Measurements from ENCODE around the gene MYOZ3.

DNA sequence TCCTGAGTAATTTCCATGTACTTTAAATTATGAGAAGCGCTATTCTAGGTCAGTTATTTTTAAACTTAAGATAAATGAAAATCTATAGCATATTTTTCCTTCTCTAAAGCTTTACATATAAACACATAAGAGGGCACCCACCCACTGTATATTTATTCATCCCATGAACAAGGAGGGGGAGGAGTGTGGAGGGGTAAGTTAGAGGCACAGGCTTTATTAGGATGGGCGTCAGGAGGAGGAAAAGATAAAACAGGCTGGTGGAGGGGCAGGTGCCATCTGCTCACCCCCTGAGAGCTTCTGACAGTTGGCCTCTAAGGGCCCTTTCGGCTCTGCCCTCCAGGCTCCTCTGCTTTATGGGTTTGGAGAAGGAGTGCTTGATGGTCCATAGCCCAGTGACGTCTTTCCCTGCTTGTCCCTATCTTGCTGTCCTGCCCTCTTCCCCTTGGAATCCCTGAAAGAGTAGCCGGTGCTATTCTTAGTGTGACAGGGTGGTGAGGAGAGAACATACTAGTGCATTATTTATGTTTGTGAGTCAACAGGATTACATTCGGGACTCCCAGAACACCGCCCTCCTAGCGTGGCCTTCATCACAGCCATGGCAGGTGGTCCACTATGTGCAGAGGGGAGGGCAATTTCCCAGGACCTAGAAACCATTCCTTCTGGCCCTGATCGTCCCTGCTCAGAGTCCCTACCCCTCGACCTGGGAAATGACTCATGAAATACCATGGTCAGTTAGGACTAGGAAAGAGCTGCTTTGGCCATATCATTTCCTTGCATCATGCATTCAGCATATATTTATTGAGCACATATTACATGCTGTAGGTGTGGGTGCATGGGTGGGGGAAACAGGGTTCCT lies 28.5 kb upstream of the MYOZ3 start:
- TF ChIP-seq, protein P1, sequence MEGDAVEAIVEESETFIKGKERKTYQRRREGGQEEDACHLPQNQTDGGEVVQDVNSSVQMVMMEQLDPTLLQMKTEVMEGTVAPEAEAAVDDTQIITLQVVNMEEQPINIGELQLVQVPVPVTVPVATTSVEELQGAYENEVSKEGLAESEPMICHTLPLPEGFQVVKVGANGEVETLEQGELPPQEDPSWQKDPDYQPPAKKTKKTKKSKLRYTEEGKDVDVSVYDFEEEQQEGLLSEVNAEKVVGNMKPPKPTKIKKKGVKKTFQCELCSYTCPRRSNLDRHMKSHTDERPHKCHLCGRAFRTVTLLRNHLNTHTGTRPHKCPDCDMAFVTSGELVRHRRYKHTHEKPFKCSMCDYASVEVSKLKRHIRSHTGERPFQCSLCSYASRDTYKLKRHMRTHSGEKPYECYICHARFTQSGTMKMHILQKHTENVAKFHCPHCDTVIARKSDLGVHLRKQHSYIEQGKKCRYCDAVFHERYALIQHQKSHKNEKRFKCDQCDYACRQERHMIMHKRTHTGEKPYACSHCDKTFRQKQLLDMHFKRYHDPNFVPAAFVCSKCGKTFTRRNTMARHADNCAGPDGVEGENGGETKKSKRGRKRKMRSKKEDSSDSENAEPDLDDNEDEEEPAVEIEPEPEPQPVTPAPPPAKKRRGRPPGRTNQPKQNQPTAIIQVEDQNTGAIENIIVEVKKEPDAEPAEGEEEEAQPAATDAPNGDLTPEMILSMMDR (conservative IDR thresholded peaks at IDR 0.05), result no peak
- TF ChIP-seq ZFX (IDR thresholded peaks at IDR 0.05), result no peak
